Measurements from ENCODE around the gene TRIP13.
"Not testable (repeated sequence)": the region's sequence is repeated elsewhere in the genome, so short reads cannot be mapped to it uniquely, and the experiment has no call there.

The TRIP13 gene

DNA sequence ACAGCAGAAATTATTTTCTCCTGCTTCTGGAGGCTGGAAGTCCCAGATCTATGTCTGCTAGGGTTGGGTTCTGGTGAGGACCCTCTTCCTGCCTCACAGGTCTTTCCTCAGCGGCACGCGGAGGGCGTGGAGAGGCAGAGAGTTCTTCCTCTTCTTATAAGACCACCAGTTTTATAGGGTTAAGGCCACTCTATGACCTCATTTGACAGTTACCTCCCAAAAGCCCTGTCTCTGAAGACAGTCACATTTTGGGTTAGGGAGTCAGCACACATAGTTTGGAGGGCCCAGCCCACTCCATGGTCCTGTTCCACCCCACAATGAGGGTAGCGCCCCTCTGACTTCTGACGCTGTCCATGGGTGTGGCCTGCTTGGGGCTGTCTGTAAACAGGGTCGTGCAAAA is 46.7 kb downstream of the TRIP13 start:
- DNase-seq: no peak

DNA sequence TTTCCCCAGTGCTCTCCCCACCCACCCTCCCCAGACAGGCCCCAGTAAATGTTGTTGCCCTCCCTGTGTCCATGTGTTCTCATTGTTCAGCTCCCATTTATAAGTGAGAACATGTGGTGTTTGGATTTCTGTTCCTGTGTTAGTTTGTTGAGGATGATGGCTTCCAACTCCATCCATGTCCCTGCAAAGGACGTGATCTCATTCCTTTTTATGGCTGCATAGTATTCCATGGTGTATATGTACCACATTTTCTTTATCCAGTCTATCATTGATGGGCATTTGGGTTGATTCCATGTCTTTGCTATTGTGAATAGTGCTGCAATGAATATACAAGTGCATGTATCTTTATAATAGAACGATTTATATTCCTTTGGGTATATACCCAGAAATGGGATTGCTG is 48.1 kb downstream of the TRIP13 start:
- DNase-seq: not testable (repeated sequence)

DNA sequence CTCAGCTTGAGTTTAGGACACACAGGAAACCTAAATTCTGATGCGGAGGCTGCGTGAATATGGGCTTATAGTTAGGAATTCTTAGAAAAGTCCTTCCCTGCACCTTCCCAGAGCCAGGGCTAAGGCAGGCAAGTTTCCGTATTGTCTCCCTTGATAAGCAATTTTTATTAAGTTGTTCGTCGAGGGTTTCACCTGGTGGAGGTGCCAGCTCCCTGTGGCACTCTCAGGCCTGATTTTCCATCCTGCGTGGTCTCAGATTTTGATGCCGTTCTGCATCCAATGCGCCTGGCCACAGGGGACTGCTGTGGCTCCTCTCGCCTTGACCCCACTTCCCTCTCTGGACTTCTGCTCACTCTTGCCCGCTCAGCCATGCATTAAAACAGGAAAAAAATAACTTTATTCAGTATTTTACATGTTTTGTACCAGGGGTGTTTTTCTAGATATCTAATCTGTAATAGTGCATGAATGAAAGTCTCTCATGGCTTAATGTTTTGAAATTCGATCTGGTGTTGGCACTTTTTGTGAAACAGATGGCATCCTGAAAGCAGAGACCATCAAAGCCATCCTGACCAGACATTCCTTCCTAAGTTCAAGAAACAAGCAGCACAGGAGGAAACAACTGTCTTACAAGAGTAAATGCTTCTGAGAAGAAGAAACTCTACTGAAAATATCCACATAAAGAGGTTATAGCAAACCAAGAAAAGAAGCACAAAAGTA is 50.7 kb downstream of the TRIP13 start:
- DNase-seq: no peak

DNA sequence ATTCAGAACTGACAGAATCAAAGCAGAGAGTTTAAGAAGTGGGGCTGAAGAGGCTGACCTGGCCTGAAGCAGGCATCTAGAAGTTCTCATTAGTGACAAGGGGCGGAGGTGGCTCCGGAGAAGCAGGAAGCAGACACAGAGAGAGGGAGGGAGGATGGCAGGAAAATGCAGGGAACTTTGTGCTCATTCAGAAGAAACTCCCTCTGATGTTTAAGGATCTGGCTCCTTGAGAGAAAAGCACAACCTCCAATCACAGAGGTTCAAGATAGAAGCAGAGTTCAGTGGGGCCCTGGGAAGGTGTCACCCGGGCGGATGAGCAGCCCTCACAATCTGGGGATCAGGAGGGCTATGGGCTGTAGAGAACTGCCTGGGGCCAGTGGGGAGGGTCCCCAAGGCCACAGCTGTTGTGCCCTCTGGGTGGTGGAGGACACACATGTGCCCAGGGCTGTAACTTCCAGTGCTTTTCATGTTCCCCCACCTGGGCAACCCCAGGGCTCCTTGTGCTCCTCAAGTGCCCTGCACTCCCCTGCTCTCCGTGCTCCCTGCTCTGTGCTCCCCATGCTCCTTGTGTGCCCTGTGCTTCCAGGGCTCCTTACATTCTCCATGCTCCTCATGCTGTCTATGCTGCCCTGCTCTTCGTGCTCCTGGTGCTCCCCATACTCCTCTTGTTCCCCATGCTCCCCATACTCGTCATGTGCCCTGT is 51.4 kb downstream of the TRIP13 start:
- DNase-seq: no peak

DNA sequence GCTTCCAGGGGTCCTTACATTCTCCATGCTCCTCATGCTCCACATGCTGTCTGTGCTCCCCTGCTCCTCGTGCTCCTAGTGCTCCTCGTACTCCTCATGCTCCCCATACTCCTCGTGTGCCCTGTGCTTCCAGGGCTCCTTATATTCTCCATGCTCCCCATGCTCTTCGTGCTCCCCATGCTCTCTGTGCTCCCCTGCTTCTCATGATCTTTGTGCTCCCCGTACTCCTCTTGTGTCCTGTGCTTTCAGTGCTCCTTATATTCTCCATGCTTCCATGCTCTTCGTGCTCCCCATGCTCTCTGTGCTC is 51.9 kb downstream of the TRIP13 start:
- no peak for DNase-seq

DNA sequence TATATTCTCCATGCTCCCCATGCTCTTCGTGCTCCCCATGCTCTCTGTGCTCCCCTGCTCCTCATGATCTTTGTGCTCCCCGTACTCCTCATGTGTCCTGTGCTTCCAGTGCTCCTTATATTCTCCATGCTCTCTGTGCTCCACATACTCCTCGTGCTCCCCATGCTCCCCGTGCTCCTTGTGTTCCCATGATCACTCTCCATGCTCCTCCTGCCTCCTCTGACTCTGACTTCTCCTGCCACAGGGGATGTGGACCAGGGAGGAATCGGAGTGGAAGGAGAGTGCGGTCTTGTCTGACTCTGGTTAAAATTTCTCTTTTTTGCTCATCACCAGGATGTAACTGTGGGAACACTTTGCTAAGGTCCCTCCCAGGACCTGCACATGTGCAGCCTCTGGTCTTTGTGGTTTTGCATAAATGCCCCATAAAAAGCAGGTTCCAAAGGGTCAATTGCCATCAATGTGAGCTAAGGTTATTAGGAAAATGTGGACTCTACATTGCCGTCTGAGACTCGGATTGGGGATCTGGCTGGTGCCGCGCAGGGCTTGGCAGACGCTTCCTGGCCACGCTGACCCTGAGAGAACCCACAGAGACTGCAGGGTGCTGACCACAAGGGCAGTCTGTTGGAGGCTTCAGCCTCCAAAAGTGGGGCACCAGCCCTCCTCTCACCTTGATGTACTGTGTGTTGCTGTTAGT is 52.5 kb downstream of the TRIP13 start:
- DNase-seq: no peak

DNA sequence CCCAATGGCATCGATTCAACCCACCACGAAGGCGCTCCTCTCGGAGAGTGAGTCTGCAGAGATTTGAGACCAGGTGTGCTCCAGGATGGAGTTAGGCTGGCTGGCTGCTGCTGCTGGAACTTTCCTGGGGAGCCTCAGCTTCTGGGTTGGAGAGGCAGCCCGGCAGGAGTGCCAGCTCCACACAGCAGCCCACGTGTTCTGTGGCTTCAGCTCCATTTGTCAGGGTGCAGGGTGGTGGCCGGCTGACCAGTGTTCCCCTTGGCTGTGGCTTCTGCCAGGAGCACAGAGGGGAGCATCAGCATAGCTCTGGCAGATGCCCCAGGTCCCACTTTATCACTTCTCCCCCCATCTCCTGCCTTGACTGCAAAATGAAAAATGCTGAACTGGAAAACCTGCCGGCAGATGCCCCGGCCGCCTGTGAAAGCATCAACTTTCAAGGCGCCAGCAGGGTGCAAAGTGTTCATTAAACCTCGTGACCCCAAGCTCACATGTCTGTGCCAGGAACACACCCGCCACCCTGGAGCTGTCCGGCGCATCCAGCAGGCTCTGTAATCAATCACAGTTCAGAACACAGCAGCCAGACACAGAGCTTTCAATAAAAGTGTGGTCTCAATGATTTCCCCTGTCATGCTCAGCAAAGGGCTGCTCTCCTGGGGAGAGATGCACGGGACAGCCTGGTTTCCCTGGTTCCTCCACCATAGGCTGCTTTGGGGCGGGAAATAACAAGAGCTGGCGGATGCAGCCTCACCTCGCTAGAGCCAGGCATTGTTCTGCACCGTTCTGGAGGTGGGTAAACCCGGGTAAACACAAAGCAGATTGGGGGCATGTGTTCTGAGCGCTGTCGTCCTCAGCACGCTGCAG is 53.2 kb downstream of the TRIP13 start:
- no peak for DNase-seq

DNA sequence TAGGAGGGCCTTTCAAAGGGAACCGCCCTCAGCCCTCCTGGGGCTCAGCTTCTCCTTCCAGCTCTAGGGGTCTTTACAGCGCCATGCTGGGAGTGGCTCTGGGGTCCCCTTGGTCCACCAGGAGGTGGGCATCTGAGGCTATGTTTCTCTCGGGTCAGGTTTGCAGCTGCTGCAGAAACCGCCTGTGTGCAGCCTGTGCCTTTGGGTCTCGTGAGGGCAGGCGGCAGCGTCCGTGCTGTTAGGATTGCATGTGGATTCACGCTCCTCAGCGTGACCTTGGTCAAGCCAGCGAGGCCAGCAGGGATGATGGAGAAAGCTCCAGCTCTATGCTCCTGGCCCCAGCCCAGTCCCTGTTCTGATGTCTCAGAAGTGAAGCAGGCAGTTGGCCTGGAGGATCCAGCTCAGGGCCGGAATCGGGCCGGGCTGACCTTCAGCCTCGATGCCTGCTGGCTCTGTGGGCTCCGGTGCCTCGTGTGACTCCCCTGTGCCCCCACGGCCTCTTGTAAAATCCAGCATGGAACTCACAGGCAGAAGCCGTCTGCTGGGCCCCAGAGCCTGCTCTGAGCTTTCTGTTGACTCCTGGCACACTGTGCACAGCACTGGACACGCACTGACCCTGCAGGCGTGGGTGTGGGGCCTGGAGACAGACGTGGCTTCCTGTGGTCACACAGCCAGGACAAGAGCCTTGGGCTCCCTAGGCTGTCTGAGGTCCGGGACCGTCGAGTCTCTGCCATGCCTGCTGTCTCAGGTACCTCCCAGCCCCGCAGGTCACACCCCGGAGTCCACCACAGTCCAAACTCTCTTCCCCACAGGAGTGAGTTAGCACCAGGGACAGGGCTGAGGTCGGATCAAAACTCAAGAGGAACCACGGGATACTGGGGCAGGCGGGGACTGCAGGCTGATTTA is 54.3 kb downstream of the TRIP13 start:
- DNase-seq: no peak

DNA sequence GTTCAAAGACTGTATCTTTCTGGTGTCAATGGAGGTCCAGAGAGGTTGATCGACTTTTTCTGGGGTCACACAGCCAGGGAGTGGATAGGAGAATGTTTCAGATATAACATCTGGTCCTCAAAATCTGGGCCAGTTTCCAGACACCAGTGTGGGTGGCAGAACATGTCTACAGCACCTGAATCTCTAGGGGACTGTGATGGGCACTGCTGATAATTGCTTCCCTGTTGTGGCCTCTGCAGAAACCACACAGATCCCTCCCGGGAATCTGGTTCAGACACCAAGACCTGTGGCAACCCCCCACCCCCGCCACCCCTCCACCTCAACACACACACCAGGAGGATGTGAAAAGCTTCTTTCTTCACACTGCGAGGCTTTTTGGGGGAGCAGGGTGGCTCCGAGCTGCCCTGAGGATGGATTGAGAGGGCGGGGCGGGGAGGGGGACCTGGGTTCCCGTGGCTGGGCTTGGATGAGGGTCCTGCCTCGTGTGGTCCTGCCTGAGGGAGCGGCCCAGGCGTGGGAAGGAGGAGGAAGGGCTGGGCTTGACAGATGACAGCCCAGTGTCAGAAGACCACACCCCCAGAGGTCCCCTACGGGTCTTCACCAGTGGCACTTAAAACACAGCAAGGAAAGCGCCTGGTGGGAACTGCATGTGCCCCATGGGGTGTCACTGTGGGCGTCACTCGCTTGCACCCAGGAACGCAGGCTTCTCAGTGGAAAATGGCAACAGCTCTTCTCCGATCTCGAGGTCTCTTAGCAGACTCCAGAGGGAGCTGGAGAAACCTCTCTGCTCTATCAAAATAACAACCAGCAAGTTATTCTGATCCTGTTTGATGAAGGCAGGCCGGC is 55.2 kb downstream of the TRIP13 start:
- DNase-seq: no peak

DNA sequence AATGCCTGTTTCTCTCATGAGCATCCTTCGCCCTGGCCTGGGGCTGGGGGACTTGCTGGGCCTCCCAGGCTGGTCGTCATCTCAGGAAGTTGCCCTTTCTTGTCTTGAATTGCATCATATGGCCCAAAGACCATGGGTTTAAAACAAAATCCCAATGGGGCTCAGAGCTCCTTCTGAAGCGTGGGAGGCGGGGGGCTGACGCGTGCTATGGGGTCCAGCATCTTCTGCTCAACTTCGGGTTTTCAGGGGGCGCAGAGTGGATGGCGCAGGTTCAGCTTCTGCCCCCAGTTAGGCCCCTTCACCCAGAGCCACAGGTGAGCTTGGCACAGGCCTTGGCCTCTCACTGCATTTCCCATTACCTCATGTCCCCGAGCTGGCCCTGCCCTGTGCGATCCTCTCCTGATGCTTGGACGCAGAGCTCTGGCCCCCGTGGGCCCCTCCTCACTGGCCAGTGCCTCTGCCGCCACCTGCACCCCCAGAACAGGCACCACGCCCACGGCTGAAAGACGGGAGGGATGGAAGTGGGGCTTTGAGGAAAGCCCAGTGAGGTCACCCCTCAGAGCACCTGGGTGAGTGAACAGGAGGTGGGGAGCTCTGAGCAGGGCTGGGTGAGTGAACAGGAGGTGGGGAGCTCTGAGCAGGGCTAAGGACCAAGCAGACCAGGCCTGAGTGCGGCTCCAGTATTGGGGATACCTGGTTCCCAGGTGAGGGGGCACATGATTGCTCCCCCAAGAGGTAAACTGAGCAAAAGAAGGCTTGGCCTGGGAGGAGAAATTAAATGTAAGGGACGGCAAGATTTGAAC is 56.0 kb downstream of the TRIP13 start:
- DNase-seq: no peak

DNA sequence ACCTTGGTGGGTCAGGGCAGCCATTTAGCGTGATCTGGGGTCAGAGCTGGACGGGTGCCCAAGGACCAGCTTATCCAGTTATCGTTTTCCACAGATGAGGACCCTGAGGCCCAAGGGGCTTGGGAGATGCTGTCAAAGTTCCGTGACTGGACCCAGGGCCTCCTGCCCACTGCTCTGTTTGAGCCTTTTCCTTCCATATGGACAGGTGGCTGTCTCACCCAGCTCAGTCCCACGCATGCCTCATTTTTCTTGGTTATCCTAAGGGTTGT is 56.5 kb downstream of the TRIP13 start:
- no peak for DNase-seq

DNA sequence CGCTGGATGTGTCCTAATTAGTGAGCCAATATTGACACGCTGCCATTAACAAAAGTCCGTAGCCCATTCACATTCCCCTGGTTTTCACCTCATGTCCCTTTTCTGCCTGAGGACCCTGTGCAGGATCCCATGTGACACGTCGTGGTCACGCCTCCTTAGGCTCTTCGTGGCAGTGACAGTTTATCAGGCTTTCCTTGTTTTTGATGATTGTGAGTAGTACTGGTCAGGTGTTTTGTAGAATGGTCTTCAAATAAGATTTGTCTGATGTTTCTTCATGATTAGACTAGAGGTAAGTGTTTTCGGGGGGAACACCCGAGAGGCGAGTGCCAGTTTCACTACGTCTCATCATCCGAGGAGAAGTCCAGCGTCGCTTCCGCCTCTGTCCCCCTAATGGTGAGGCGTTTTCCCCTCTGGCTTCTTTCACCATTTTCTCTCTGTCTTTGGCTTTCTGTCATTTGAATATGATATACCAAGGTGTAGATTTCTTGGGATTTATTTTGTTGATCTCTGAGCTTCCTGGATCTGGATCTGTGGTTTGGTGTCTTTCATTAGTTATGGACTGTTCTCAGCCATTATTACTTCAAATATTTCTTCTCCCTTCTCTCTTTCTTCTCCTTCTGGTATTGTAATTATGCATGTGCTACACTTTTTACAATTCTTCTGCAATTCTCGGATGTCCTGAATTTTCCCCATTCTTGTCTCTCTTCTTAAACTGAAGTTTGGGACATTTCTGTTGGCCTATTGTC is 57.3 kb downstream of the TRIP13 start:
- DNase-seq: no peak

DNA sequence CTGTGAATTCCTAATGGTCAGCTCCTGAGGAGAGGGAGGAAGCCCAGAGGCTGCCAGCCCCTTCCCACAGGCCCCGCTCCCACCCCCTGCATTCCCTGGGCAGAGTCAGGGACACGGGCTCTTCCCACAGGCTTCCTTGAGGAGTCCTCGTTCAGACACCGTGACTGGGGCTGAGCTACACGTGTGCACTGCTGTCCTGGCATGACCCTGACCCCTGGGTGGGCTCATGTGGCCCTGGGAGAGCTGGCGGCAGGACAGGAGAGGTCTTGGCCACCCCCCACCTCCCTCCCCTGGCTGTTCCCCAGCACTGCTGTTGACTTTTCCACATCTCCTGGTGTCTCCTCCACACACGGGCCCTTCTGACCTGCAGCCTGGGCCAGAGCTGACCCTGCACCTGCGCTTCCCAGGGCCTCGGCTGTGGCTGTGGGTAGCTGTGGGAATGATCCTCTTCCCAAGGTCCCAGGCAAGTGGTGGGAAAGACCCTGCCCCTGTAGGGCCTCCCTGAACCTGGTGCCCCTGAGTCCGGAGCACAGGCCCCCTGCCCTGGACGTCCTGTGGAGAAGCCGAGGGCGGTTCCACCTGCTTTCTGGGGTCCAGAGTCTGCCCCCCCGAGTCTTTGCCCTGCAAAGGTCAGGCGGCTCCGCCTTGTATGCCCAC is 59.4 kb downstream of the TRIP13 start:
- no peak for DNase-seq

DNA sequence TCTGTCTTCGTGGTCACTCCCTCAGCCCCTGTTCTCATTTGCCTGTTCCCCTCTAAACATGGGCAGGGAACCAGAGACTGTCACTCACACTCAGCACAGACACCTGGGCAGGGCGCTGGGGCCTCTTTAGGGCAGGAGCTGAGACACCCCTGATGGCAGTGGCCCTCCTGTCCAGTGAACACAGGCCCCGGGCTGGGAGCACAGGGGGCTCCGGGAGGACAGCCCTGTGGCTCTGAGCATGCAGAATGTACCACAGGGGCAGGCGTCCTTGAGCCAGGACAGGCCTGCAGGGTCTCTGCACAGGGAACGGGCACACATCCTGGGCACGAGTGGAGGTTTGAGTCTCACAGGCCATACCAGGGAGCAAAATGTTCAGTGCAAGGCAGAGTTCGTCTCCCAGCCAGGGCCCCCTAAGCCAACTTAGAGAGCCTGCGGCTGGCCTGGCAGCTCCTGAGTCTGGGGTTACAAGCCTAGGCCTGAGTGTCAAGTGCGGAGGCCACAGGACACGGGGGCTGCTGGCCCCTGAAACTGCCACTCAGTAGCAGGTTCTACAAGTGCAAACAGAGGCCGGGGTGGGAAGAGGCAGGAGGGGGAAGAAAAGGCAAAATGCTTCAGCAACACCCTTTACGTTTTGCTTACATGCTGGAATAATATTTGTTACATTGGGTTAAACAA is 60.0 kb downstream of the TRIP13 start:
- no peak for DNase-seq

DNA sequence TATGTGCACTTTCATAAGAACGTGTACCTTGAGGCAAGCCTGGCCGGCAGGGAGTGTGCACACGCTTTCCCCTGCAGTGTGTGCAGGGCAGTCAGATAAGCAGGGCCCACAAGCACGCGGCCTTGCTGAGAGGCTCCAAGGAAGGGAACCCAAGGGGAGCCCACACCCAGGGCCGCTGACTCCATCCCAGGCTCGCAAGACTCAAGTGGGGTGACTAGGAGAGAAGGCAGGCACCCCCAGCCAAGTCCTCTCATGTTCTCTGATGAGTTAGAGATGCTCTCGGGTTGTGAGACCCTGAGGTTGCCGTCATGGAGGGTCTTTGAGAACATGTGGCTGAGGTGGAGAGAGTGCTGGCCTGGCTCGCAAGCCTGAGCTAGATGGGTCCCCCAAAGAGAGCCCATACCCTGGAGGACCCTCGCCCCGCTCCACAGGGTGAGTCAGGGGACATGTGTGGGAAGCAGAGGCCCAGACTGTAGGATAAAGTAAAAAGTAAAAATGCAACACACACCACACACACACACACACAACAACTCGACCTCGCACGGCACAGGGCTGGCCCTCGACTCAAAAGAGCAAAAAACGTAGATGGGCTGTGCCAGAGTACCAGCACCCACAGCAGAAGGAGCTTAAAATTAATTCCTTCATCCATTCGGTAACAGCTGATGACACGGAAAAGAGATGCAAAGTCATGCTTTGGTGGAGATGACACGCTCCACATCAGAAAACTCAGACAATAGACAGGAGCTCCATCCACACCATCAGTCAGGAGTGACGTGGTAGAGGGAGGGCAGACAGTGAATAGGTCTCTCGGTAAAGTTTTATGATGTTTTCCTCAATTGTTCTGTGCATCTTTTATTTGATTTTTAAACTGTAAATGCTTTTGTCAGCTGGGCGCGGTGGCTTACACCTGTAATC is 61.1 kb downstream of the TRIP13 start:
- DNase-seq: no peak

DNA sequence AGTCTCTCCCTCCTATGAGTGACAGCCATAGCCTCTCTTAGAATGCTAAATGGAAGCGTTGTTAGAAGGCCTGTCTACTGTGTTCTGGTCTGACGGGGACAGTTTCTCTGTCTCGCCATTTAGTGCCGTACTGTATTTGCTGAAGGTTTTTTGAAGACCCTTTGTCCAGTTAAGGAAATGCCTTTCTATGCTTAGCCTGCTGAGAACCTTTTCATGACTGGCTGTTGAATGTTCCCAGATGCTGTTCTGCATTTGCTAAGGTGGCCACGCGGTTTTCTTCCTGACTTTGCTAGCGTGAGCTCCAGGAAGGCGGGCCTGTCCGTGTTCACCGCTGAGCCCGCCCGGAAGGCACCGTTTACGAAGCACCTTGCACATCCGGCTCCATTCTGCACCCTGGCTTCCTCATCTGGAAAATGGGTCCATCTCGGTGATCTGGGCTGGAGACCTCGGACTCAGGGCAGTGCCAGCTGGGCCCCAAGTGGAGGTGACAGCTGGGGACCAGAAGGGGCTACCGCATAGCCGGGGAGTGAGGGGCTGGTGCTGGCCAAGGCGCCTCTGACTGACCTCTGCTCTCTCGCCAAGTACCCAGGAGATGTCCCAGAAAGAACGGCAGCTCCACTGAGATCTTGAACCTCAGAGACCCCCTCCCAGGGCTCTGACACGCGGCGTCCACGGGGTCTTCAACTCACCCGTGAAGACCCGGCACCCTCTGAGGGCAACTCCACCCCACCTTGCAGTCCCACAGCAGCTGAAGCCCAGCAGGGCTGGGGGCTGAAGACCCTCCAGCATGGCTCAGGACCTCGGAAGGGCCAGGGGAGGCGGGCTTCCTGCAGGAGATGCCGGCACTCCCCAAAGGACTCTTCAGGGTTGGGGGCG is 63.4 kb downstream of the TRIP13 start:
- no peak for DNase-seq

Data from SHP77 treated with DMSO at 0.1 percent for 48 hours (cell line).